HepG2 (cell line): Measurements from ENCODE around the gene AK2. TPM values are rescaled to one million over a fixed set of nuclear protein-coding genes. Genes with fewer than 3 reads are reported as not detected.

Experiments used
- FOXK1 ChIP-seq: sonication (generic); formaldehyde crosslinking; IDR thresholded peaks from 2 replicates; pipeline ENCODE4 v1.4.0; 2020; ENCODE audit warnings: low read depth, missing genetic modification reagents, borderline replicate concordance
- FOXM1 ChIP-seq: sonication (generic); formaldehyde crosslinking; IDR thresholded peaks from 2 replicates; pipeline ENCODE4 v1.5.0; 2020; ENCODE audit warnings: missing genetic modification reagents
- FOXO1 ChIP-seq: sonication (generic); formaldehyde crosslinking; IDR thresholded peaks from 2 replicates; pipeline ENCODE4 v1.4.0; 2020; ENCODE audit warnings: missing genetic modification reagents
- GTF3A ChIP-seq: sonication (generic); formaldehyde crosslinking; conservative IDR thresholded peaks from 2 replicates; pipeline ENCODE4 v1.4.0; 2020; ENCODE audit warnings: mild to moderate bottlenecking, missing genetic modification reagents
- HMGXB4 ChIP-seq, 2 experiments: sonication (generic) in 1 of 2; formaldehyde crosslinking in 1 of 2; IDR thresholded peaks; 2 replicates each; pipeline versions ENCODE4 v1.4.0 to v1.6.1; 2018 to 2020; ENCODE audit warnings: missing genetic modification reagents in 2 of 2, borderline replicate concordance in 1 of 2, low read depth in 1 of 2, mild to moderate bottlenecking in 1 of 2, missing biosample characterization in 1 of 2
- MAZ ChIP-seq, 2 experiments: sonication (generic) in 1 of 2; formaldehyde crosslinking in 1 of 2; IDR thresholded peaks; 2 replicates each; pipeline versions ENCODE4 v1.5.0 to v1.6.1; 2012 to 2020; ENCODE audit warnings: low read depth in 2 of 2, mild to moderate bottlenecking in 2 of 2, borderline replicate concordance in 1 of 2, improper control_type of control experiment in 1 of 2, low read length in 1 of 2, missing genetic modification reagents in 1 of 2, moderate library complexity in 1 of 2
- ONECUT2 ChIP-seq: sonication (generic); formaldehyde crosslinking; IDR thresholded peaks from 2 replicates; pipeline ENCODE4 v1.4.0; 2020; ENCODE audit warnings: missing genetic modification reagents
- RNF2 ChIP-seq: fragments of 450-650 bp; conservative IDR thresholded peaks from 2 replicates; pipeline ENCODE4 v1.6.1; 2016; ENCODE audit warnings: low read depth
- SALL1 ChIP-seq: sonication (generic); formaldehyde crosslinking; IDR thresholded peaks from 2 replicates; pipeline ENCODE4 v1.8.0; 2022; ENCODE audit warnings: mild to moderate bottlenecking, missing genetic modification reagents
- SMAD1 ChIP-seq: sonication (generic); formaldehyde crosslinking; IDR thresholded peaks from 2 replicates; pipeline ENCODE4 v1.4.0; 2020; ENCODE audit warnings: missing genetic modification reagents, low read depth, mild to moderate bottlenecking, borderline replicate concordance
- SMARCC2 ChIP-seq: fragments of 450-650 bp; IDR thresholded peaks from 2 replicates; pipeline ENCODE4 v1.6.1; 2017; ENCODE audit warnings: antibody characterized with exemption, mild to moderate bottlenecking
- SYNCRIP ChIP-seq: fragments of 200-400 bp; formaldehyde crosslinking; IDR thresholded peaks from 2 replicates; pipeline ENCODE4 v1.6.1; 2018; ENCODE audit warnings: mild to moderate bottlenecking, low read depth, low read length; ENCODE audit not compliant: insufficient read depth
- UBTF ChIP-seq: sonication (generic); formaldehyde crosslinking; IDR thresholded peaks from 2 replicates; pipeline ENCODE4 v1.4.0; 2020; ENCODE audit warnings: mild to moderate bottlenecking, missing genetic modification reagents
- ZMYM2 ChIP-seq: sonication (generic); formaldehyde crosslinking; IDR thresholded peaks from 2 replicates; pipeline ENCODE4 v1.8.0; 2022; ENCODE audit warnings: mild to moderate bottlenecking, missing genetic modification reagents
- ZMYM3 ChIP-seq: sonication (generic); formaldehyde crosslinking; IDR thresholded peaks from 2 replicates; pipeline ENCODE4 v1.5.1; 2020; ENCODE audit warnings: mild to moderate bottlenecking, missing genetic modification reagents
- ZNF24 ChIP-seq: fragments of 450-650 bp; IDR thresholded peaks from 2 replicates; pipeline ENCODE4 v1.6.1; 2017; ENCODE audit warnings: antibody characterized with exemption, mild to moderate bottlenecking
- ZNF510 ChIP-seq: sonication (generic); formaldehyde crosslinking; IDR thresholded peaks from 2 replicates; pipeline ENCODE4 v1.4.0; 2020; ENCODE audit warnings: low read depth, mild to moderate bottlenecking, missing genetic modification reagents
- ZNF619 ChIP-seq: sonication (generic); formaldehyde crosslinking; IDR thresholded peaks from 2 replicates; pipeline ENCODE4 v1.4.0; 2020; ENCODE audit warnings: mild to moderate bottlenecking, missing genetic modification reagents
- ZNF782 ChIP-seq: sonication (generic); formaldehyde crosslinking; IDR thresholded peaks from 2 replicates; pipeline ENCODE4 v1.4.0; 2020; ENCODE audit warnings: missing genetic modification reagents, mild to moderate bottlenecking, borderline replicate concordance
- ZNF841 ChIP-seq: sonication (generic); formaldehyde crosslinking; IDR thresholded peaks from 2 replicates; pipeline ENCODE4 v1.8.1; 2023; ENCODE audit warnings: missing genetic modification reagents, borderline replicate concordance
- polyA plus RNA-seq, 8 experiments: library from polyadenylated mRNA; depleted of rRNA in 3 of 8; stranded (reverse) in 7 of 8; unstranded in 1 of 8; fragments of >200 nt; fragmentation: Illumina TruSeq in 4 of 8; extraction: Trizol in 4 of 8; gene quantifications; 2 replicates each; pipeline versions ENCODE4 v1.2.1 to v1.2.3, GENCODE V29; 2011 to 2016; ENCODE audit warnings: low read depth in 4 of 8, missing spikeins in 1 of 8, mixed read lengths in 1 of 8; ENCODE audit not compliant: insufficient read depth in 1 of 8
- total RNA-seq, 5 experiments: library from RNA; depleted of rRNA; stranded (reverse); fragments of >200 nt; fragmentation: Illumina TruSeq; extraction: Trizol; gene quantifications; 2 replicates each; pipeline ENCODE4 v1.2.3, GENCODE V29; 2016; ENCODE audit warnings: low read depth in 1 of 5
- TF ChIP-seq, protein P1 (sequence below): sonication (generic); formaldehyde crosslinking; IDR thresholded peaks from 2 replicates; pipeline ENCODE4 v1.4.0; 2020; ENCODE audit warnings: mild to moderate bottlenecking, missing genetic modification reagents
- TF ChIP-seq, protein P2 (sequence below): IDR thresholded peaks from 2 replicates; pipeline ENCODE4 v1.6.1; 2016; ENCODE audit warnings: mild to moderate bottlenecking, missing biosample characterization, missing genetic modification reagents
- TF ChIP-seq, protein P3 (sequence below): sonication (generic); formaldehyde crosslinking; IDR thresholded peaks from 2 replicates; pipeline ENCODE4 v1.5.0; 2020; ENCODE audit warnings: missing genetic modification reagents

The AK2 gene
- total and polyA plus RNA-seq, 2 of the 13 experiments (the other 11 are each of a cell fraction or from before 2014, with no cell fraction given) = 170 to 188 TPM

GRCh38 chr1:33036526-33037503 is at the start of gene AK2 (continued):
- peak; percentile 98 for TF ChIP-seq RNF2
- peak; percentile 90 for TF ChIP-seq ZNF841
- no peak for TF ChIP-seq FOXM1 (CRISPR knock-in tag)
- TF ChIP-seq SMAD1 (CRISPR knock-in tag) = peak; percentile 93; the same call in 1 of the 2 replicates
- no peak for TF ChIP-seq SMARCC2
- peak; percentile 66; the same call in 1 of the 2 replicates for TF ChIP-seq FOXK1
- TF ChIP-seq UBTF (CRISPR knock-in tag) = peak; percentile 81
- TF ChIP-seq SALL1 (CRISPR knock-in tag) = peak; percentile 91
- peak; percentile 93 for TF ChIP-seq ZNF510 (CRISPR knock-in tag)
- no peak for TF ChIP-seq MAZ (IDR thresholded peaks at IDR 0.05; ENCODE audit: borderline replicate concordance, low read depth, low read length)
- TF ChIP-seq MAZ (CRISPR knock-in tag; IDR thresholded peaks at IDR 0.05; ENCODE audit: low read depth) = peak; percentile 94
- peak; percentile 59 to 88; a peak in 3 of 4 replicates for TF ChIP-seq HMGXB4 (CRISPR knock-in tag; IDR thresholded peaks at IDR 0.05; ENCODE audit: borderline replicate concordance in 1 of 2, low read depth in 1 of 2)
- TF ChIP-seq, protein P1, sequence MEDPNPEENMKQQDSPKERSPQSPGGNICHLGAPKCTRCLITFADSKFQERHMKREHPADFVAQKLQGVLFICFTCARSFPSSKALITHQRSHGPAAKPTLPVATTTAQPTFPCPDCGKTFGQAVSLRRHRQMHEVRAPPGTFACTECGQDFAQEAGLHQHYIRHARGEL (CRISPR knock-in tag) = no peak
- no peak for TF ChIP-seq ZNF24
- peak; percentile 45; the same call in 1 of the 2 replicates for TF ChIP-seq FOXO1 (CRISPR knock-in tag)
- TF ChIP-seq ZNF619 = 0 out of 2 replicates have a peak, but pooled peaks have one; percentile 69
- TF ChIP-seq, protein P2, sequence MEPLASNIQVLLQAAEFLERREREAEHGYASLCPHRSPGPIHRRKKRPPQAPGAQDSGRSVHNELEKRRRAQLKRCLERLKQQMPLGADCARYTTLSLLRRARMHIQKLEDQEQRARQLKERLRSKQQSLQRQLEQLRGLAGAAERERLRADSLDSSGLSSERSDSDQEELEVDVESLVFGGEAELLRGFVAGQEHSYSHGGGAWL (CRISPR knock-in tag) = peak; percentile 91
- no peak; the same call in 1 of the 2 replicates for TF ChIP-seq ZNF782 (CRISPR knock-in tag)
- no peak for TF ChIP-seq SYNCRIP
- peak; percentile 78 for TF ChIP-seq ZMYM3
- TF ChIP-seq ZMYM2 = peak; percentile 90; the same call in 1 of the 2 replicates
- TF ChIP-seq, protein P3, sequence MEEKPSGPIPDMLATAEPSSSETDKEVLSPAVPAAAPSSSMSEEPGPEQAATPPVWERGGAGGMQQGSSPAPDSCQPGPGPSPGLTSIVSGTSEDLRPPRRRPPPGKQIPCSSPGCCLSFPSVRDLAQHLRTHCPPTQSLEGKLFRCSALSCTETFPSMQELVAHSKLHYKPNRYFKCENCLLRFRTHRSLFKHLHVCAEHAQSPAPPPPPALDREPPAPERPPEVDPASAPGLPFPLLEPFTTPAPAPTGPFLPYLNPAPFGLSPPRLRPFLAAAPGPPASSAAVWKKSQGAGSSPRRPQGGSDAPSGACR (CRISPR knock-in tag) = peak; percentile 66; the same call in 1 of the 2 replicates
- no peak for TF ChIP-seq GTF3A
- no peak; the same call in 1 of the 2 replicates for TF ChIP-seq ONECUT2 (CRISPR knock-in tag)
